Chondrocyte (in vitro differentiated cells): Measurements from ENCODE around the gene PLB1. TPM values are rescaled to one million over a fixed set of nuclear protein-coding genes. Genes with fewer than 3 reads are reported as not detected.
A peak's percentile ranks its signal among the peaks of the same experiment; 100 is the strongest.

Experiments
- DNase-seq: peaks from one replicate; pipeline ENCODE4 v3.0.0; 2021; ENCODE audit warnings: mixed read lengths, low spot score
- H3K27ac Mint-ChIP-seq: one replicate; pipeline ENCODE4 v1.8.0; 2021; ENCODE audit warnings: mild to moderate bottlenecking, moderate library complexity, mixed read lengths; ENCODE audit not compliant: unreplicated experiment
- H3K27me3 Mint-ChIP-seq: 2 replicates; pipeline ENCODE4 v1.8.0; 2021; ENCODE audit warnings: low read depth, mixed read lengths
- H3K36me3 Mint-ChIP-seq: 2 replicates; pipeline ENCODE4 v1.8.0; 2021; ENCODE audit warnings: low read depth, mixed read lengths
- H3K4me1 Mint-ChIP-seq: 2 replicates; pipeline ENCODE4 v1.8.0; 2021; ENCODE audit warnings: low read depth, mild to moderate bottlenecking, mixed read lengths
- H3K4me3 Mint-ChIP-seq: one replicate; pipeline ENCODE4 v1.8.0; 2021; ENCODE audit warnings: mild to moderate bottlenecking, moderate library complexity, mixed read lengths; ENCODE audit not compliant: unreplicated experiment
- H3K9me3 Mint-ChIP-seq: 2 replicates; pipeline ENCODE4 v1.8.0; 2021; ENCODE audit warnings: low read depth, mixed read lengths
- CTCF ChIP-seq: fragments of 200-600 bp; sonication (generic); IDR thresholded peaks from 2 replicates; pipeline ENCODE4 v1.5.0; 2021; ENCODE audit warnings: antibody characterized with exemption, mild to moderate bottlenecking, moderate library complexity
- total RNA-seq: library from RNA; stranded (reverse); gene quantifications from 3 replicates; pipeline ENCODE4 v1.2.1, GENCODE V29; 2021

Gene PLB1
- total RNA-seq, 1 donor from 2014 or later, result 4.4 TPM

GRCh38 chr2:28642796-28643195, 146.9 kb downstream of the PLB1 start:
- DNase-seq, result no peak
- Mint-ChIP-seq H3K27ac (no peak overlapping the region), H3K9me3 (no peaks in the 10 kb centered on the region), H3K27me3 (no peaks in the 10 kb centered on the region), H3K4me3 (no peak overlapping the region), H3K4me1 (peaks cover 50% of the 10 kb centered on the region), H3K36me3 (peaks cover 3% of the 10 kb centered on the region)
- TF ChIP-seq CTCF, result no peak

DNA sequence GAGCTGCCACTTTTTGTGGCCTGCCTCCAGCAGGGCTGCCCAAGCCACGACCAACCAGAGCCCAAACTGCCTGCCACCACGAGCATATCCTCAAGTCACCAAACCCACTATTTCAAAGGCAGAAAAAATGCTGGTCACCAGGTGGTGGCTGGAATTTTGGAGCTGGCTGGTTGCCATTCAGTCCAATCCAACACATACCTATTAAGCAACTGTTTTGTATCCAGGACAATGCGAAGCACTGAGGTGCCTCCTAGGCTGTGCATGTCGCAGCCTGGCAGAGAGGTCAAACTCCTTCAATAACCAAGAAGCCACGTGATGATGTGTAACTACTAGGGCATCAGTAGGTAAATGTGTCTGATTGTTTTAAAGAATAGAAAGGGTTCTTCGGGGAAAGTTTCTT, 147.5 kb downstream of the PLB1 start:
- no peaks in the 10 kb centered on the region for H3K27me3 Mint-ChIP-seq
- H3K4me1 Mint-ChIP-seq, result peaks cover 49% of the 10 kb centered on the region
- H3K9me3 Mint-ChIP-seq, result no peaks in the 10 kb centered on the region
- no peak for DNase-seq
- peak overlapping the region; percentile 78 for H3K27ac Mint-ChIP-seq
- H3K36me3 Mint-ChIP-seq, result peaks cover 3% of the 10 kb centered on the region
- TF ChIP-seq CTCF, result no peak
- H3K4me3 Mint-ChIP-seq, result no peak overlapping the region

- Mint-ChIP-seq H3K36me3 (peaks cover 3% of the 10 kb centered on the region), H3K9me3 (no peaks in the 10 kb centered on the region), H3K4me1 (peaks cover 52% of the 10 kb centered on the region), H3K27ac (peak overlapping the region; percentile 78), H3K27me3 (no peaks in the 10 kb centered on the region), H3K4me3 (no peak overlapping the region)
- DNase-seq, result no peak
- TF ChIP-seq CTCF, result no peak
Observed at GRCh38 chr2:28643911-28644334, 148.1 kb downstream of the PLB1 start.

- Mint-ChIP-seq H3K9me3 (no peaks in the 10 kb centered on the region), H3K4me3 (no peak overlapping the region), H3K27me3 (no peaks in the 10 kb centered on the region), H3K27ac (peak overlapping the region; percentile 78), H3K36me3 (peaks cover 3% of the 10 kb centered on the region), H3K4me1 (peaks cover 59% of the 10 kb centered on the region)
- no peak for DNase-seq
- no peak for TF ChIP-seq CTCF
Observed at GRCh38 chr2:28644760-28645159, 148.9 kb downstream of the PLB1 start.

- no peak for TF ChIP-seq CTCF
- H3K36me3 Mint-ChIP-seq, result peaks cover 3% of the 10 kb centered on the region
- peaks cover 65% of the 10 kb centered on the region for H3K4me1 Mint-ChIP-seq
- H3K27me3 Mint-ChIP-seq, result no peaks in the 10 kb centered on the region
- H3K9me3 Mint-ChIP-seq, result no peaks in the 10 kb centered on the region
- DNase-seq, result no peak
- peak overlapping the region; percentile 78 for H3K27ac Mint-ChIP-seq
- H3K4me3 Mint-ChIP-seq, result no peak overlapping the region
Observed at GRCh38 chr2:28645553-28645952, 149.7 kb downstream of the PLB1 start.
